ENCODE data around the gene EDN1.
"Not testable (repeated sequence)": the region's sequence is repeated elsewhere in the genome, so short reads cannot be mapped to it uniquely, and the experiment has no call there.

The EDN1 gene

DNA sequence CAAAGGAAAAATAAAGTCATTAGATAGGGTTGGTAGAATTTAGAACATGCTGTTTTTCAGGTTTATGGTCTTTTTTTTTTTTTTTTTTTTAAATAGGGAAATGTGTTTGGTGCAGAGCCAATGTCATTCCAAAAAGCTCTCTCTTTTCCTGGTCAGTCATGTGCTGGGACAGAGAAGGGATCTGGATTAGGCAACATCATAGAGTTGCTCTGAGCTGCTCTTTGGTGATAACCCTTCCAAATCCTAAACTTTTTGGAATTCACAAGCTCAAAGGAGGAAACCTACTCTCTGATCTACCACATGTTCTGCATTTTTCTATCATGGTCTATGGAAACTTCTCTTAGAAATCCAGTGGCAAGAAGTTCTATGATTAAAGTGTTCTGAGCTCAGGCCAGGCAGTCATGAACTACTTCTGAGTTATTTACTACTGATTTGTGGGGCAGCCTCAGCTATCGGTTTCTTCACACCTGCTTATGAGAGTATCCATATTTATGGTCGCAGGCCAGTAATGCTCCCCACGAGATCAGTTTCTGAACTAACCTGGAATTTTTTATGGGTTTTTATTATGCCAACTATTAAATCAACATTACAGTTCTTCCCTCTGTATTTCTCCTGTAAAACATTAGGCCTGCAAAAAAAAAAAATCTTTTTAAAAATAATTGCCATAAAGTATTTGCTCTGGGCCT, 4.8 kb downstream of the EDN1 start:
- DNase-seq (ENCODE audit: low read depth): peak; percentile 43

DNA sequence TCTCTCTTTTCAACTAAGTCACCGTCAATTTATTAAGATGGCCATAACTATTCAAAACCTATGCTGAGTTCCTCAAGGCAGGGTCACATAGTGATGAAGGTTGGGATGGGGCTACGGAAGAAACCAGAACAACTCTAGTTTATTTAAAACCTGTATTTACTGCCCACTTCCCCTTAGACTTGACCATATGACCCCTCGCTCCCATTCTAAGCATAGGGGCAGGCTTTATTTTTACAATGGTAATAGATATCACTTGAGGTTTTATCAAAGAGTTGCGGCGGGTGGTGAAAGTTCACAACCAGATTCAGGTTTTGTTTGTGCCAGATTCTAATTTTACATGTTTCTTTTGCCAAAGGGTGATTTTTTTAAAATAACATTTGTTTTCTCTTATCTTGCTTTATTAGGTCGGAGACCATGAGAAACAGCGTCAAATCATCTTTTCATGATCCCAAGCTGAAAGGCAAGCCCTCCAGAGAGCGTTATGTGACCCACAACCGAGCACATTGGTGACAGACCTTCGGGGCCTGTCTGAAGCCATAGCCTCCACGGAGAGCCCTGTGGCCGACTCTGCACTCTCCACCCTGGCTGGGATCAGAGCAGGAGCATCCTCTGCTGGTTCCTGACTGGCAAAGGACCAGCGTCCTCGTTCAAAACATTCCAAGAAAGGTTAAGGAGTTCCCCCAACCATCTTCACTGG, 5.5 kb downstream of the EDN1 start:
- no peak for DNase-seq (ENCODE audit: low read depth)

DNA sequence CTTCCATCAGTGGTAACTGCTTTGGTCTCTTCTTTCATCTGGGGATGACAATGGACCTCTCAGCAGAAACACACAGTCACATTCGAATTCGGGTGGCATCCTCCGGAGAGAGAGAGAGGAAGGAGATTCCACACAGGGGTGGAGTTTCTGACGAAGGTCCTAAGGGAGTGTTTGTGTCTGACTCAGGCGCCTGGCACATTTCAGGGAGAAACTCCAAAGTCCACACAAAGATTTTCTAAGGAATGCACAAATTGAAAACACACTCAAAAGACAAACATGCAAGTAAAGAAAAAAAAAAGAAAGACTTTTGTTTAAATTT, 6.1 kb downstream of the EDN1 start:
- DNase-seq (ENCODE audit: low read depth): peak; percentile 95

DNA sequence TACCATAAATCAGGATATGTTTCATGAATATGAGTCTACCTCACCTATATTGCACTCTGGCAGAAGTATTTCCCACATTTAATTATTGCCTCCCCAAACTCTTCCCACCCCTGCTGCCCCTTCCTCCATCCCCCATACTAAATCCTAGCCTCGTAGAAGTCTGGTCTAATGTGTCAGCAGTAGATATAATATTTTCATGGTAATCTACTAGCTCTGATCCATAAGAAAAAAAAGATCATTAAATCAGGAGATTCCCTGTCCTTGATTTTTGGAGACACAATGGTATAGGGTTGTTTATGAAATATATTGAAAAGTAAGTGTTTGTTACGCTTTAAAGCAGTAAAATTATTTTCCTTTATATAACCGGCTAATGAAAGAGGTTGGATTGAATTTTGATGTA, 6.4 kb downstream of the EDN1 start:
- DNase-seq (ENCODE audit: low read depth): no peak

DNA sequence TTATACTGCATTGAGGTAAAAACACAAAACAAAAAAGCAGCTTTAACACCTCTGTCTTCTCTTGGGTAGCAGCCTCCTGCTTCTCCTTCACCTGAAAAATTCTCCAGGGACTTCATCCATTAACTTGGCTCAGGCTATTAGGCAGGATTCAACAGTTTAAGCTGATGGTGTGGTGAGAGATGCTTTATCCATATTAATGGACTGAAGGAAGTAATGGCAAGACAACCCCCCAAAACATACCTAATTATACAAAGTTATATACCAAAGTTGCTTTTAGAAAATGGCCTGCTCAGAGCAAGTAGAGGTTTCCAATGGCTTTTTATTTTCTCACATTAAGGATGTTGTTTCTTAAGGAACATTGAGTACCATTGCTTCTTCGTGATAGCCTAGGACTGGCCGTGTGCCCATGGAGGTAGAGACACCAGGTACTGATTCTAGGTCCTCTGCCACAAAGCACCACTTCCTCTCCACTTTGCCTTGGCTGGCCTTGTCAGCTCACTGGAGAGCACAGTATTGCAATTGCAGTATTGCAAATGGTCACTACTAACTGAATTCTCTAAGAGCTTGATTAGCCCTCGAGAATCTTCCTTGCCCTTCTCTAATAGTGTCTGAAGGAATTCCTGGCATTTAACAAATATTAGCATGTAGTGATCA, 7.3 kb downstream of the EDN1 start:
- peak; percentile 19 for DNase-seq (ENCODE audit: low read depth)

DNA sequence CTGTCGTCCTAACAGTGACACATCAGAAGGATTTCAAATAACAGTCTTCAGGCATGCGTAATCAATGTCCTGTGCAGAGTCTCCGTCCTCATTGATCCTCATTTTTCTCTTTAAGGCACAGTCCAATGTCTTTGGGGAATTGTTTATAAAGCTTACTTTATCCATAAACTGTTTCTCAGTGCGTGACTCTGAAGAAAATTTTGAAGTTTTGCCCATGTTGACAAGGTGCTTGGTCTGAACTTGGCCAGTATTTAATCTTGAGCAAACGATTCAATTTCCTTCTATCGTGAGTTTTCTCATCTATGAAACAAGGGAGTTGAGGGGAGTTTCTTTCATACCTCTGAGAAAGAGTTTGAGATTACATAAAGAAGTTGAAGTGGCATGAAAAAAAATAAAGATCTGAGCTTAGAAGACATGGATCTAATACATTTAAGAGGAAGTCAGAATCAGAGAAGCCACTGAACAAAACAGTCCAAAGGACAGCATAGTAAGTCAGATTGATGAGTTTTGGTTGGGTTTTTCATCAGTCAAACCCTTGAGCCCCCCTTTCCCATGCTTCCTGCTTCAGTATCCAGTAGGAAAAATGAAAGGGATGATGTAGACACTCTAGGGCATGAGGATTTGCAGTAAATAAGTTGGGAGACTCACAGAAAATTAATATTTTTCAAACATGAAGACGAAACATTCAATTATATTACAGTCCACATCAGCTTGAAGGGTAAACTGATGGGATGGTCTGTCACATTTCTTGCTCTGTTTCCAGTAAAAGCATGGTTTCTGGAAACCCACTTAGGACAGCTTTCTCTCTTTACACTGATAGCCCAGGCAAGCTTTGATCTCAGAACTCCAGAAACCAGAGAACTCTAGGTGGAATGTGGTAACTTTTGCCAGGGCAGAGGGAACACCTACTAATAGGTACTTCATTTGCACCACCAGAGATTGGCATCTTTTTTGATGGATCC, 8.1 kb downstream of the EDN1 start:
- no peak for DNase-seq (ENCODE audit: low read depth)

DNA sequence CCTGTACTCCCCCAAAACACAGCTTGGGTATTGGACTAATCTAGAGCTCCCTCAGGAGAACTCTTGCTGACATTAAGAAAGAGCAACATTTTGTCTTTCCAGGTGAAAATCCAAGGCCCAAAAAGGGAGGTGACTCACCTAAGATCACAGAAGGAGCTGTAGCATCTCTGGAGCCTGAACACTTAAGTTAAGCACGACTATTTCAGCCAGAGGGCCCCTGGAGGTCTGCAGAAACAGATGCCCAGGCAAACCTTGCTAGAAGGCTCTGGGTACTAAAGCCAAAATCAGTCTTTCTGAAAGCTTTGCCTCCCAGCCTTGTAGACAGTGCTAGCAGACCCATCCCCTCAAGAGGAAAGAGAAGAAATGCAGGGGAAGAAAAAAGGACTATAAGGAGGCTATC, 8.8 kb downstream of the EDN1 start:
- no peak for DNase-seq (ENCODE audit: low read depth)

DNA sequence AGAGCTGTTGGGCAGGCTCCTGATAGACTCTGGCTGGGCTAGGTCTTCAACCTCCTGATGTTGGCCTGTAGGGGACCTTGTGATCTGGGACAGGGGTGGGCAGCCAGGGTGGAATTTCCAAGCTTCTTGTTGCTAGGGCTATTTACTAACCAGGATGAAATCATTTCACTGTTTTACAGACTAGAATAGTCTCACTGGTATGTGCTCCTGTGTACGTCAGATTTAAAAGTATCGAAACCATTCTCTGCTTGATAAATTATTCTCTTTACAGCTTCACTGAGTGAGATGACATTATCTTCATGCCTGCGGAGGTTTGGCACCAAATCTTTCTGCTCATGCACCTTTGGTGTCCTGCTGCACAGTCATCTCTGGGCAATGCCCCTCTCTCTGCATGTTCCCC, 10.9 kb downstream of the EDN1 start:
- DNase-seq (ENCODE audit: low read depth): no peak

DNA sequence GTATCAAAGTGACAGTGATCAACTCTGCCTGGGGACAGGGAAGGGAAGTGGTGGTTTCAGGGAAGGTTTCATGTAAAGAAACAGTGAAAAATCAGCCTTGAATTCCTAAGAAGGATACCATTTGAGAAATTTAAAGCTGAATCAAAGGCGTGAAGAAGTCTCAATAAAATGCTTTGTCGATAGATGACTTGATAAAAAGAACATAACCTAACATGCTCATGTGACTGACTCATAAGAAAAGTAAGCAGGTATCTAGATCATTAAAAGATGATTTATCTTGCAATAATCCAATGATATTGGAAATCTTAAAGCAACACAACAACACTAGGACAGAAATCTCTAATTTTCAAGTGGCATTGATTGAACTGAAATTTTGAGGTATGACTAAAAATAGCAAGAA, 14.3 kb downstream of the EDN1 start:
- no peak for DNase-seq (ENCODE audit: low read depth)

DNA sequence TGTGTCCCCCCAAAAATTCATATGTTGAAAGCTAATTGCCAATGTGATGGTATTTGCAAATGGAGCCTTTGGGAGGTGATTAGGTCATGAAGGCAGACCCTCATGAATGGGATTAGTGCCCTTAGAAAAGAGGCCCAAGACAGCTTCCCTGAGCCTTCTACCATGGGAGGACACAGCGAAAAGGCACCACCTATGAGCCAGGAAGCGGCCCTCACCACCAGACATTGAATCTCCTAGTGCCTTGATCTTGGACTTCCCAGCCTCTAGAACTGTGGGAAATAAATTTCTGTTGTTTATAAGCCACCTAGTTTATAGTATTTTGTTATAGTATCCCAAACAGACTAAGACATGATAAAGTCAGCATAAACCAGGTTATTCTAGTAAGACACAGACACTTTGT, 18.9 kb downstream of the EDN1 start:
- DNase-seq (ENCODE audit: low read depth): no peak

DNA sequence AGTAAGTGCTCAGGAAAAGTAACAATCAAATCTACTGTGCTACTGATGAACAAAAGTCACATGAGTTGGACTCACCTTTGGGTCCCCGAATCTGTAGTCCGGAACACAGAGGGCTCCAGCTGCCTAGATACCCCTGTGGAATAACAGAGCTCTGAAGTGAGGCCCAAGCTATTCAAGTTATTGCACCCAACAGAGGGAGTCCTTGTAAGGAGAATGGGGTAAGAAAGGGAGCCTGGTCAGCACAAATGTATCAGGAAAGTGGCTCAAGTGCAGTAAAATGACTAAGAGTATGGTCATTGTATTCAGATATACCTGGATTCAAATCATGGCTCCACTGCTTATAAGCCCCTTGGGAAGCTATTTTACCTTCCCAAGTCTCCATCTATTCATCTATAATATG, 20.9 kb downstream of the EDN1 start:
- DNase-seq (ENCODE audit: low read depth): peak; percentile 26

DNA sequence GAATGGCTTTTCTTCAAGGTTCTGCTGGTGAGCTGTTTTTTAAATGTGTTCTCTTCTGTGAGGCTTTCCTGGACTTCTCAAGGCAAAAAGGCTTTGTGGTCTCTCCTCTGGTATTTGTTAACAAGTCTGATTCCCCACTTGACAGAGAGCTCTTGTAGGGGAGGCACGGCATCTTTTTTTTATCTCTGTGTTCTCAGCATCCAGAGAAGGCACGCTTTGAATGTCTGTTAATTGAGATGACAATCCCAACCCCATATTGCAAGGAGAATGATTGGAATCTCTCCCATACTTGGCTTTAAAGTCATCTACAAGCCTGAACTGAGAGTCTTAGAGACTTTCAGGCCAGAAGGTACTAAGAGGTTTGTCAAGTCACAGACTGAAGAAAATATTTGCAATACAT, 22.6 kb downstream of the EDN1 start:
- peak; percentile 93 for DNase-seq (ENCODE audit: low read depth)

DNA sequence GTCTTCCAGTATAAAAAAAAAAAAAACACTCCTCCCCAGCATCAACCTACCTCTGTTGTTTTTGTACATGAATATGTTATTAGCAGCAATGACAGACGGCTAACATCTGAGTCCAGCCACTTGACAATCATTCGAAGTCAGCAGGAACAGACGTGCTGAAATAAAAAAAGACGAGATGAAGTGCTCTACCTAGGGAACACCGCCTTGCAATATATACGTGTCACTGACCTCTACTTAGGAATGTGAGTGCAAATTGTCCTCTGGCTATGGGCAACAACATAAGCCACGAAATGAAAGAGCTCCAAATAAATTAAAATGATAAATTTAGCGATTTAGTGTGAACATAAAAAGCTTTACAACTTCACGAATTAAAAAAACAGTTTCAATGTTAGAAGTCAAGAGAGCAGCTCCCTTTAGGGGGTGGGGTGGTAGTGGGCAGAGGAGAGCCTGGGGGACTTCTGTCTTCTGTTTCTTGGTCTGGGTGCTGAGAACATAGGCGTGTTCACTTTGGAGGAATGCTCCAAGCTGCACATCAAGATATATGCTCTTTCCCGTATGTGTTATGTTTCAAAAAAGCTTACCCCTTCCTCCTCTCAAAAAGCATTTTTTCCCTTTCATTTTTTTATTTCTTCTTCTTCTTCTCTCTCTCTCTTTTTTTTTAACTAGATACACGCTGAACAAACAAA, 23.3 kb downstream of the EDN1 start:
- DNase-seq (ENCODE audit: low read depth): no peak

DNA sequence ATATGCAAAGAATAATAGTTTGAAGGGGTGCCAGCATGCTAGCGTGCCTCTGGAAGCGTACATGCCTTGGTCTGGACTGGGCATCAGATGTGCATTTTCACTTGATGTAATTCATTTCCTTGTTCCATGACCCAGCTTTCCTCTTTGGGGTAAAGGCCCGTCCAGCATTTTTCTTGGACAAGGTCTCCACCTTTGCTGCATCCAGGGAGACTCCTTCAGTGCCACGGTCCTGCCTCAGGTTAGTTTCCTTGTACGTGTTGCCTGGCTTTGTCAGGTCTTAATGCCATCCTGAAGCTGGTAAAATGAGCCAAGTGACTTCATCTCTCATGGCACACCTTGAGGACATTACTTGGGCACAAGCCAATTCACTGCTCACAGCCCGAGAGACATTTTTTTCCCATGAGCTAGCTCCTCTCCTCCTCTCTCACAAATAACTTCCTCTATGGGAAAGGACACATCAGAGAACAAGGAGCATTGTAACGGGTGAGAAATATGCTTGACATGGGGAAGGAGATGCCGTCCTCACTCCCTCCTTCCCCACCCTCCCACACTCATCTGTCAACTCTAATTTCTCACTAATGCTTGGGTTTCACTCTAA, 23.9 kb downstream of the EDN1 start:
- DNase-seq (ENCODE audit: low read depth): peak; percentile 91

DNA sequence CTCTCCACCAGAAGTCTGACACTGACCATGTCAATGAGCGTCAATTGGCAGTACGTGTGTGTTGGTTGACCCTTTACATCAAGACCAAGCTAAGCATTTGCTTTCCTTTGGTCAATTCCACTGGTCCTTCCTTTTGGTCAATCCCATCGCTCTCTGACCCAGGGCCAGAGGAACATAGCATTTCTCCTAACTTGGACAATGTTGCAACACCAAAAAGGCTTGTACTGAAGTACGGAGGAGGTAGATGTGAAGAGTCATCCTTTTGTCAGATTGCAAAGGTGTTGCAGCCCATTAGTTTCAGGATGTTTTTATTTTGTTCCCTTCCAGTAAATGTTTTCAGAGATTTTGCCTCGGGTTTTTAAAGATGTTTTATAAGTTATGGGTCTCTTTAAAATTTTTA, 24.6 kb downstream of the EDN1 start:
- DNase-seq (ENCODE audit: low read depth): no peak

DNA sequence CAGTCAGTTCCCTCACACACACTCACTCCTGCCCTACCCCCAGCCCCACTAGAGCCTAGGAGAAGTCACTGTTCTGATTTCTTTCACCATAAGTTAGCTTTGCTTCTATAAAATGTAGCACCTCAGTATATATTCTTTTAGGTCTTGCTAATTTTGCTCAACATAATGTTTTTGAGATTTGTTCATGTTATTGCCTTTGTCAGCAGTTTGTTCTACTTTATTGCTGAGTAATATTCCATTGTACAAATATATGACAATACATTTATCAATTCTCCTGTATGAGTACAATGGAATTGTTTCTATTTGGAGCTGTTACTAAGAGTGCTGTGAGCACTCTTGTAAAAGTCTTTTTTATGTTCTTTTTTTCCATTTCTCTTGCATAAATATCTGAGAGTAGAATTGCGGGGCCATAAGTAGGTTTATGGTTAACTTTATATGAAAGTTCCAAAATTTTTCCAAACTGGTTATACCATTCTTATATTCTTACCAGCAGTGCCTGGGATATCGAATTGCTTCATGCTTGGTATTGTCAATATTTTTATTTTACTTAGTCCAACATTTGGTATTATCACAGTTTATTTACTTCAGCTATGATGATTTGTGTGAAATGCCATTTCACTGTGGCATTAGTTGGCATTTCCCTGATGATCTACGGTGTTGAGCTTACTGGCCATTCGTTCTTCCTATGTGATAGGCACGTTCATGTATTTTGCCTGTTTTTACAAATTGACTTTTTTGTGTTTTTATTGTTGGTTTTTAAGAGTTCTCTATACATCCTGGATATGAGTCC, 25.3 kb downstream of the EDN1 start:
- no peak for DNase-seq (ENCODE audit: low read depth)

DNA sequence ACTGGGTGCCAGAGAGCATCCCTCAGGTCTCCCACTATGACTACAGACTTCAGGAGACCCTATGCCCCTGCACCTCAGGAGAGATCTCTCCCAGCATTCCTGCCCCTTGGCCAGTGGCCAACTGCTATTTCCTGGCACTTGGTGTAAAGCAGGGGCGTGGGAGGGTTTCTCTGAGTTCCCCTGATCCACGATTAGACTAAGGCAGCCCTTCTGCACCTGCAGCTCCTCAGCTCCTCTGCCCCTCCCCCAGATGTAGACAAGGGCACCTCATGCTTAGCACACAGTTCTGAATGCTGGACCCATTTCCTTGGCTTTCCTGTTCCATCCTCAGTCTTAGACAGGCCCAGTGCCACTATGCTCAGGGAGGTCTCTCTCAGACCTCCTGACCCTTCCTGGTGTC, 28.6 kb downstream of the EDN1 start:
- DNase-seq (ENCODE audit: low read depth): no peak

DNA sequence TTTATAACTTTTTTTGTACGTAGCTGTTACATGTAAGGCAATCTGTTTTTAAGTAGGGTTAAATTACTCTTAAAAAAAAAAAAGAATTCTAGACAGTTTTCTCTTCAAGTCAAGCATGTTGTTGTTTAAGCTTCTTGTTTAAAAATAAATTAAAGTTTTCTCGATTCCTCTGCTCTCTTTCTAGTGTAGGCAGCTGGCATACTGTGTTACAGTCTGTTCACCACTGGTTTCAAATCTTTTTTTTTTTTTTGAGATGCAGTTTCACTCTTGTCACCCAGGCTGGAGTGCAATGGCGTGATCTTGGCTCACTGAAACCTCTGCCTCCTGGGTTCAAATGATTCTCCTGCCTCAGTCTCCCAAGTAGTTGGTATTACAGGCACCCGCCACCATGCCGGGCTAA, 29.9 kb downstream of the EDN1 start:
- DNase-seq (ENCODE audit: low read depth): not testable (repeated sequence)

DNA sequence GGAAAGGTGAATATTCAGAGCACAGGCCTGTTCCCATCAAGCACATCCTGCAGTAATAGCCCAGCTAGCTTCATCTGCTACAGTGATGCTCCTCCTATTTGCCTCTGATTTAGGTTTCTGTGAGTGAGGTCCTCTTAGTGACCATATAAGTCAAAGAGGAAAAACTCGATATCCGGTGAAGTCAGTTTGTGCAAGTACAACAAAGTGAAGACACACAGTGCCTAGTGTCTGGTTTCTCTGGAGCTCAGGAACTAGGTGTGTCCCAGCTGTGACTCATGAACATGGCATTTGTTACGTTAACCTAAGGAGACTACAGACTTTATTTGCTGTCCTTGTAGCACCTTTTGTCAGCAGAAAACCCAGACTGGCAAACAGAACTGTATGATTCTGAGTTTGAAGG, 33.9 kb downstream of the EDN1 start:
- peak; percentile 68 for DNase-seq (ENCODE audit: low read depth)

DNA sequence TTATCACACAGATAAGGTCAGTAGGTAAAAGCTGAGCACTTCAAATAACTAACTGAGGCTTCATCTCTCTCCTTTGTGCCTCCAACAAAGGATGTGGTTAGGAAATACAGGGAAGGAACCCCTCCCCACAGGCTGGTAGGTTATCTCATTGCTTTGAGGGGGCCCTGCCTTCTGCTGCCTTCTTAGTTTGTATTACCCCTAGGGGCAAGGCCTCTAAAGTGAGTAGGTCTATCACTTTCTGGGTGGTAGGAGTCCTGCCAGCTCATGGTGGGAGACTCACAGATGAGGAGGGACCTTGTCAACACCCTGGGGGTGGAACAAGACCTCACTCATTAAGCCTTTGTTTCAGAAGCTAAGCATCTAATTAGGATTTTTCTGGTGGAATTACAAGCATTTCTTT, 34.6 kb downstream of the EDN1 start:
- DNase-seq (ENCODE audit: low read depth): peak; percentile 35

DNA sequence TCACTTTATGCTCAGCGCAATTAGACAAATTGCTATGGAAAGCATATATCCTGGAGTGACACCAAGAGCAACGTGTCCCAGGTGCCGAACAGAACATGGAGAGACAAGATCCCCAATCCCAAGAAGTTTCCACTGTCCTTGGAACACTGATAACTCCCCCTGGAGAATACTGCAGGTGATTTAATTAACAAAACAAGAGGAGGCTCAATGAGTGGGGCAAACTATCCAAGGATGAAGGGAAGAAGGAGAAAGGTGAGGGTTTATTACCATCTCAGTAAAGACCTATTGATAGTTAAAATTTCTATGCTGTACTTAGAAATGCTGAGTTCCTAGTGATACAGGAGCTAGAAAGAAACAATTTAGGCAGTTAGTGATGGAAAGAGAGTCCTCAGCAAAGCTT, 35.7 kb downstream of the EDN1 start:
- DNase-seq (ENCODE audit: low read depth): no peak
